GM21367 (cell line): ENCODE data around the gene PGAM2.

Experiments
- ATAC-seq: cut with Tn5 transposase; IDR thresholded peaks from one replicate; pipeline ENCODE4 v1.9.1; 2021; ENCODE audit not compliant: unreplicated experiment

Gene PGAM2

DNA sequence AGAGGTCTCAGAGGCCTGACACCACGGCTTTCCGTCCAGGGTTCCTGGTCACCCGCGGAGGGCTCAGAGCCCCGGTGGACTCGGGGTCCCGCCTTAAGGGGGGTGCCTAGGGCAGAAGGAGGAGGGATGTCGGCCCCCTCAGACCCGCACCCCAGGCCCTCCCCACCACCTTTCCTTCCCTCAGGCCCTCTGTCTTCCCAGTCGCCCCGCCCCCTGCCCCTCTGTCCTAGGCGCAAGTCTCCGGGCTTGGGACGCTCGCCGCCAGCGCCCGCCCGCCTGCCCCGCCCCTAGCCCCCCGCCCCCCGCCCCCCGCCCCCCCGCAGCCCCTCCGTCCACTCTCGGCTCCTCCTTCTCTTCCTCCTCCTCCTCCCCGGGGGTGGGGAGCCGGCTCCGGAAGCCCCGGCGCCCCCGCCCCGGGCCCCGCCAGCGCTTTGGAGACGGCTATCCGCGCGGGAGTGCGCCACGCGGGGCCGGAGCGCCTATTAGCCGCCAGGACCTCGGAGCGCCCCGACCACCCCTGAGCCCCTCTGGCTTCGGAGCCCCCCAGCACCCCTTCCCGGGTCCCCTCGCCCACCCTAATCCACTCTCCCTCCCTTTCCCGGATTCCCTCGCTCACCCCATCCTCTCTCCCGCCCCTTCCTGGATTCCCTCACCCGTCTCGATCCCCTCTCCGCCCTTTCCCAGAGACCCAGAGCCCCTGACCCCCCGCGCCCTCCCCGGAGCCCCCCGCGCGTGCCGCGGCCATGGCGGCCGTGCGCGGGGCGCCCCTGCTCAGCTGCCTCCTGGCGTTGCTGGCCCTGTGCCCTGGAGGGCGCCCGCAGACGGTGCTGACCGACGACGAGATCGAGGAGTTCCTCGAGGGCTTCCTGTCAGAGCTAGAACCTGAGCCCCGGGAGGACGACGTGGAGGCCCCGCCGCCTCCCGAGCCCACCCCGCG lies 38.8 kb upstream of the PGAM2 start, which contains the start of gene AEBP1:
Gene AEBP1, plus strand, starts transcription at position 423 of the 937 bp plus-strand sequence. Its CDS starts 321 bp downstream, at position 744.
- ATAC-seq: no peak

DNA sequence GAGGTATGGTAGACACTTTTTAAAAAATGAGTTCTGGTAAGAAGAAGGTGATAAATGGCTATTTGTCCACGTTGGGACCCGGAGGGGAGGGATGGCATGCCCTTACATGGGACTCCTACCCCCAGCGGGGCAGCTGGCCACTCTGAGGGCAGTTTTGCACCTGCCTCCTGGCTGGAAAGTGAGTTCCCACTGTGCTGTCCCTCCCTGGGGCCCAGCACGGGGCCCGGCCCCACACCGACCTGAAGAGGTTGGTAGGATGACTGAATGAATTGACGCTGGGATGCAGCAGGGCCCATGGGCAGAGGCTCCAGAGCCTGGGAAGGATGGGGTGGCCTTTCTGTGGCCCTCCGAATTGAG lies 38.2 kb upstream of the PGAM2 start:
- no peak for ATAC-seq

DNA sequence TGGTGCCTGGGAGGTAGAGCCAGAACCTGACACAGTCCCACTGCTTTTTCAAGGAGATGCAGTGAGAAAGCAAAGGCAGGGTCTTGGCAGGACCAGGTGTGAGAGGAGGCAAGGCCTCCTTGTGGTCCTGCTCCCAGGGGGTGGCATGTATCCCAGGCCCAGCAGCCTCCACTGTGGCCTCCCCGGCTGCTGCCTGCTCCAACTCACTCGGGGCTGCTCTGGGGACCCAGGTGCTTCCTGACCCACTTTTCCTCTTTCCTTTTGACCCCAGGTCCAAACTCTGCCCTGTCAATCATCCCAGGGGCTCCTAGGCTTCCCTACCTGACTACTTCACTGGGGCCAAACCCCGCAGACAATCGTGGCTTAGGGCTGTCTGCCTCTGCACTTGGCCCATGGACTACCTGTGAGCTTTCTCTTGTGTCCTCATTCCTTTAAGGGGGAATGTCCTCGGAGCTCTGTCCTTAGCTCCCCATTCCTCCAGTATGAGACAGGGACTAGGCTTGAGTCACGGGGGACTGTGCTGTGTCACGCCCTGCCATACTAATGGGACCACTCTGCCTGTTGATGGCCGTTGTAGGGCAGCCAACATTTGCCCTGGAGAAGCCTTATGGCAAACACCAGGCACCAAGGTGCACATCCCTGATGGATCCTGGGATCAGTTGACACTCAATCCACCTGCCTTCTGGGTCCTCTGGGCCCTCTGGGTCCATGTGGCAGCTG lies 37.6 kb upstream of the PGAM2 start:
- ATAC-seq: no peak

DNA sequence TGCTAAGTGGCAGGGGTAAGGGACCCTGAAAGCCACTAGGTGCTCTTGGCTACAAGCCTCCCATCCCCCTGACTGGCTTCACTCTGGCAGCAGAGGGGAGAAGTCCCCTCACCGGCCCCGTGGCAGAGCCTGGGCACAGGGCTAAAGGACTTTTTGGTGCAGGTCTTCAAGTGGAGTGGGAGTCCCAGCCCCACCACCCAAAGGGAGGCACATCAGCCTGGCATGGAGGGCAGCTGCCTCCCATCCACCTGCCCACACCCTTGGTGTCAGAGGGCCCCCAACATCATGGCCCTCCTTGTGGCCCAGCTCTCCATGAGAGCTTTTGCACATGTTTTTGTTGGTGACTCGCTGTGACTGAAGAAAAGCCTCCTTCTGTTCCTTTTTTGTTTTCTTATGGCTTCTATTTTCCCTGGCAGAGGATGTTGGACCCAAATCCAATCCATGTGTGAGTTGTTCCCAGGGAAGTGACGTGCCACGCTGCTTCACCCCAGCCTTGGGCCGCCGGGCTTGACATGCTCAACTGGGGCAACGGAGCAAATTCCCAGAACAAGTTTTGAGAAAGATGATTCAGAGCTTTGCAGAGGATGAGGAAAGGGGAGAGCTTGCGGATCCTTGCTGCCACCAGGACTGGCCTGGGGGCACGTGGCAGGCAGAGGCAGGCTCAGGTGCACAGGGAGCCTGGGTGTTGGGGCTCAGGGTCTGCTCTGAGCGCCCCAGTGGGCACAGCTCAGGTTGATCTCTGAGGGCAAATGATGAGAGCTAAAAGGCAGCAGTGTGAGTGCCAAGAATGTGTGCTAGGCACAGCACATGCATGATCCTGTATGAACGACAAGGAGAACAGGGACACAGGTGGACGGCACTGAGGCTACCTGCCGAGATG lies 36.8 kb upstream of the PGAM2 start:
- ATAC-seq: no peak

DNA sequence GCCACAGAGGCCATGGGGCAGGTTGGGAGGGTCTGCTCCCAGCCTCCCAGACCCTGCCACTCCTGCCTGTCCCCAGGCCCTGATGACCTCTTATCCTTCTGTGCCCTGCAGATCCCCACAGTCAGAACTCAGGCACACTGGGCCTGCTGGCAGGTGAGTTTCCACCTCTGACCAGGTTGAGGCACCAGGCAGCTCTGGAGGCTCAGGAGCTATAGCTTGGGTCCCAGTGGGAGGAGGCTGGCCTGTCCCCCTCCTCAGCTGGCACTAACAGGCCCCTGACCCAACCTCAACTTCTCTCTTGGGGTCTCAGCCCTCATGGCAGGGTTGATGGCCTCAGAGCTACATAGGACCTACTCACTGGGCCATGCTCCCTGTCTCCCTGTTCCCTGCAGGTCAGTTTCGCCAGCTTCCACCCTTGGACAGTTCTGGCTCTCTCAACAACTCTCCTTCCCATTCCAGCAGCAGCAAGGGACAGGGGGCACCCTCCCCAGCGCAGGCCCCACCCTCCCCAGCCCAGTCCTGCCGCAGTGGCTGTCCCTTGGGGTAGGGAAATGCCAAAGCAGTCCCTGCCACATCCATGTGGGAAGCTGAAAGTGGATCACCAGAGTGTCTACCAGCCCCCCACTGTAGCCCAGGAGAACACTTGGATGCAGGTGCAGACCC lies 36.1 kb upstream of the PGAM2 start:
- no peak for ATAC-seq

DNA sequence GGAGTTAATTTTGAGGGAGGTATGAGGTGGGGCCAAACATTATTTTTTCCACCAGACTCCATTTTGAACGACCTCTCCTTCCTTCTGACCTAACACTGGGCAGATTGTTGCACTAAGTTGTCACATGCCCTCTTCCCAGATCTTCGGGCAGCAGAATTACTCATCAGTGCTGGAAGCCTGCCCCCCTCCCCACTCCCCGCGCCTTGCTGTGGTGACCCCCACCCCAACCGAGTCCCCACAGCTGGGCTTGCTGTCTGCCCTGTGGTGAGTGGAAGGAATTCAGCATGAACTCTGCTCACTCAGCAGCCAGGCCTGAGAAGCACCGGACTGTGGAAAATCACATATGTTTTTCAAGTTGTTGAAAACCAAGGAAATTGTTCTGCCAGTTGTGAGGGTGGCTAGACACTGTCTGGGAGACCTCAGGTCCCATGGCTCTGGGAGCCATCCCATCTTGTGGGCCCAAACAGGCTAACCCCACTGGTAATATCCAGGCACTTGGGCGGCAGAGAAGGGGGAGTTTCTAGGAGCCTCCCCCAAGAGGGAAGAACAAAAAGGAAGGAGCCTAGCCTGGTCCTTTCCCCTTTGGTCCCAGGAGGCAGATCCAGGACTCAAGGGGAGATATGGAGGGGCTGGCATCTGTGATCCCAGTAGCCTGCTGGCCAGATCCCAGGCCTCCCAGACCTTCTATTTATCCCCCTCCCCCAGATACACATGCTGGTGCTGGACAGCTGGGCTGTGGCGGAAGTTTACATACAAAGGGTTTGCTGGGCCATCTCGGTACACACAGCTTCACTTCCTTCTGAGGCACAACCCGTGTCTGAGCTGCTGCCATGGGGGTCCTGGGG lies 35.3 kb upstream of the PGAM2 start:
- no peak for ATAC-seq

DNA sequence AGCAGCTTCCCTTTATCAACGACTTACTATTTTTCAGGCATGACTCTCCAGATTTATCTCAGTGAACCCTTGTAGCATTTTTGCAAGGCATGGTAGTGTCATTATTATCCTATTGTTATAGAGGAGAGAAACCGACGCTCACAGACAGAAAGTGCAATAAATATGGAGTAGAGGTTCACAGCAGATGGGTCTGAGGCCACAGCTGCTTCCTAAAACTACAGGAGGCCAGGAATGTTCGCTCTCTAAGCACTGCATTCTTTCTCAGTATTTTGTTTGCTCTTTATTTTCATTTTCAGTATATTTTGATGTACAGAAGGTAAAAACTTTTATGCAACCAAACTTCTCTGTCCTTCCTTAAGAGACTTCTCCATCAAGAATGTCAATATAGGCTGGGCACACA lies 34.3 kb upstream of the PGAM2 start:
- ATAC-seq: no peak

DNA sequence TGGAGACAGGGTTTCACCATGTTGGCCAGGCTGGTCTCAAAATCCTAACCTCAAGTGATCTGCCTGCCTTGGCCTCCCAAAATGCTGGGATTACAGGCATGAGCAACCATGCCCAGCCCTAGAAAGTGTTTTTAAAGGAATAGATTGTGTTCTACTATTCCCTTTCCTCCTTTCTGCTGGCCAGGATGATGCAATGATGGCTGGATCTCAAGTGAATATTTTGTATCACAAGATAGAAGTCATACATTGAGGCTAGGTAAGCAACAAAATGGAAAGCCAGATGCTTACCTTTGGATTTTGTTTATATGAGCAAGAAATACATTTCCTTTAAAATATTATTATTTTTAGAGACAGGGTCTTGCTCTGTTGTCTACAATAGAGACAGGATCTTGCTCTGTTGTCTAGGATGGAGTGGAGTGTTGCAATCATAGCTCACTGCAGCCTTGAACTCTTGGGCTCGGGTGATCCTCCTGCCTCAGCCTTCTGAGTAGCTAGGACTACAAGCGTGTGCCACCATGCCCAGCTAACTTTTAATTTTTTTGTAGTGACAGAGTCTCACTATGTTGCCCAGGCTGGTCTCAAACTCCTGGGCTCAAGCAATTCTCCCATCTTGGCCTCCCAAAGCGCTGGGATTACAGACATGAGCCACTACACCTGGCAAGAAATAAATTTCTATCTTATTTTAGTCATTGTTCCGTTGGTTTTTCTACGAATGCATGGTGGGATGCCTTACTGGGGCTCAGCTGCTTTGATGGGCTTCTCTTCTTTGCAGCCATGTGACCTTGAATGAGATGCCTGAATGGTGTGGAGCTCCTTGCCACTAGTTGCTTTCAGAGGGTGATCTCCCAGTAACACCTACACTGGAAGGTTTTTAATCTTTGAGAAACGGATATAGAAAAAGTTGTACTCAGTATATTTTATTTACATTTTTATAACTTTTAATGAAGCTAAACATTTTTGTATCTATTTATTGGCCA lies 33.0 kb upstream of the PGAM2 start:
- ATAC-seq: no peak

DNA sequence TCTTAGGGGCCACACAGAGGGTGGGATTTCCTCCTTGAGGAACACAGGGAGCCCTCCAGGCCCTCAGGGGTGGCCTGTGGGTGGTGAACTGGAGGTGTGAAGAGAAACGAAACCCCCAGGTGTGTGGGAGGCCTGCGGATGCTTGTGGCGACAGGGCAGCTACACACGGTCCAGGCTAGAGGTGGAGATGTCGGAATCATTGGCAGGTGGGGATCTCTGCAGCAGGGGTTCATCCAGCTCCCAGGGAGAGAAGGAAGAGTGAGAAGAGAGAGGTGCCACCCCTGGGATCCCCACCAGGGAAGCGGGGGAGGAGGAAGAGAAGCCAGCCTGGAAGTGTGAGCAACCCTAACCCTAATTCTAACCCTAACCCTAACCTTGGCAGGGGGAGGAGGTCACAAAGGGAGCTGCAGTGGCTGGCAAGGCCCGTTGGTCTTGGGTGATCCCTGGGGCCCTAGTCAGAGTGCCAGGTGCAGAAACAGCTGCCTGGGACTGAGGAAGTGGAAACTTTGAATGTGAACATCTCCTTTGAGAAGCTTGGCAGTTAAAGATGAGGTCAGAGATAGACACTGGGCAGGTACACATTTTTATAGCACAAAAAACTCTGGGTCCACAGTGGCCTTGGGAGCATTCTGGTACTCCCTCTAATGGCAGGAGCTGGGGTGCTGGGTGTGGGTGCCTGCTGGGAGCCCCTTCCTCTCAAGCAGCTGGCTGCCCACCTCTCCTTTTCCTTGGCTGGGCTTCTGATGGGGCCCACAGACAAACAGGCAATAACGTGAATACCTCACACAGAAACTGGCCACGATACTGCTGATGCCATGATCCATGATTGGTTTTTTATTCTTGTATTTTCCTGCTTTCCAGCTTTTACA lies 31.9 kb upstream of the PGAM2 start:
- ATAC-seq: peak; percentile 56

DNA sequence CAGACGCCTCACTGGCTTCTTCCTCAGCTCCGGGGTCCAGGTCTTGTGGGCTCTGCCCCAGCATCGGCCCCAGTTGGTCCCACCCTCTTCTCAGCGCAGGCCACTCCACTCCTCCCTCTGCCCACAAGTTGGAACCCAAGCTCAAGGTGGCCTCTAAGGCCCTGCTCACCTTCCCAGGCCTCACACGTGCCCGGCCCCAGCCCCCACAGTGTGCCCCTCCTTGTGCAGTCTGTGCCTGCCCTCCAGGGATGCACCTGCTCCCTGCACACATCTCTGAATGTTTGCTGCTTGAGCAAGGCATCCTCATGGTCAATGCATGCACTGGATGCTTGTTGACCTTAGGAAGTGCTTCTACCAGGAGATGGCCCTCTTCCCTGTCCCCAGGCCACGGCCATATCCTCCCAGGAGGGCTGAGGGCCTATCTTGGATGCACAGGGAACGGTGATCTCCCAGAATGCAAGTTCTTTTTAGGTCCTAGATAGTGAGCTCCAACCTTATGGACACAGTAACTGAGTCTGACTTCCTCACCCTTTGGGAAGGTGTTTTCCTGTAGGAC lies 31.0 kb upstream of the PGAM2 start:
- no peak for ATAC-seq

DNA sequence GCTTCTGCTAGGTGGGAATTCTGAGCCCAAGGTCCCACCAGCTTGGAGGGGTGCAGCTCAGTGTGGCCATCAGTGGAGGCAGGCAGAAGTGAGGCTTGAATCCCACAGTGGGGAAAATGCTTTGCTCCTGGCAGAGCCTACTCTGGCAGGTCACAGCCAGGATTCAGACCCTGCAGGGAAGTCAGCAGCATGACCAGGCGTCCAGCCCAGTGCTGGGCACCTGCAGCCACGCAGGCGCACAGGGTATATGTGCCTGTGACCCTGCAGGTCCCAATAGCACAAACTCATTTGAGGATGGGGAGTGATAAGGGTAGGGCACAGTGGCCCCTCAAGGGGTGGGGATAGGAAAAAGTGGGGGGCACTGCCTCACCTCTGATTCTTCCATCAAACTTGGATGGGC lies 30.4 kb upstream of the PGAM2 start:
- no peak for ATAC-seq

DNA sequence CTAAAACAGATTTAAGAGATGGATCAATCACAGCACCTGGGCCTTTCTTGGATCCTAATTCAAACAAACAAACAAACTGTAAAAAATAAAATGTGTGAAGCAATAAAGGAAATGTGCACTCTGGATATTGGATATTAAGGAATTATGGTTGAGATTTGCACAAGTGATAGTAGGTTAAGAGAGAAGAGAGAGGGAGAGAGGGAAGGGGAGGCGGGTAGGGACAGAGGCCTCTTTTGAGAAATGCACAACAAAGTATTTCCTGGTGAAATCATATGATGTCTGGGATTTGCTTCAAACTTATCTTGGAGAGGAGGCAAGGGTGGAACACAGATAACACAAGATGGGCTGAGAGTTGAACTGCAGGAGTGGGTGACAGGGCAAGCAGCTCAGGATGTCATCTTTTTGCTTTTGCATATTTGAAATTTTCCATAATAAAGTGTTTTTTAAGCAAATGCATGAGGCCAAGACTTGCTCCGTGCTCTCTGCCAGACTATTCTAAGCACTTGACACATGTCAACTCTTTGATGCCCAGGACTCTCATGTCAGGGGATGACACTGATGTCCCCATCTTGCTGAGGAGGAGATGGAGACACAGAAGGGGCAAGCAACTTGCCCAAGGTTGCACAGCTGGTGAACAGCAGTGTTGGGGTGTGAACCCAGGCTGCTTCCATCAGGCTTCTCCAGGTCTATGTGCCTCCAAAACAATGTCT lies 29.7 kb upstream of the PGAM2 start:
- ATAC-seq: no peak

DNA sequence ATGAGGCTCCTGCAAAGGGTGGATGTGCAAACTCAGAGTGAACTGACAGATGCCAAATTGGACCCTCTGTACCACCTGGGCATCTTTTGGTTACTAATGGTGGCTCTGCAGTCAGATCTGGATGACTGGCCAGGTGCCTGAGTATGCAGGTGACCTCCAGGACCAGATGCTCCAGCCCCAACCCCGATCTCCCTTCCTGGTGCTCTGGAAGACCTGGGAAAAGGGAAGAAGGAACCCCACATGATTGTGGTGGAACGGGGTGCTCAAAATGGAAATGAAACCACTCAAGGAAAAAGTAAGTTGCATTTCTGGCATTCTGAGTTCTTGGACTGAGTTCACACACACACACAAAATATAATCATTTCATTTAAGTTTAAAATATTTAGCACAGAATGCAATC lies 29.0 kb upstream of the PGAM2 start:
- no peak for ATAC-seq

DNA sequence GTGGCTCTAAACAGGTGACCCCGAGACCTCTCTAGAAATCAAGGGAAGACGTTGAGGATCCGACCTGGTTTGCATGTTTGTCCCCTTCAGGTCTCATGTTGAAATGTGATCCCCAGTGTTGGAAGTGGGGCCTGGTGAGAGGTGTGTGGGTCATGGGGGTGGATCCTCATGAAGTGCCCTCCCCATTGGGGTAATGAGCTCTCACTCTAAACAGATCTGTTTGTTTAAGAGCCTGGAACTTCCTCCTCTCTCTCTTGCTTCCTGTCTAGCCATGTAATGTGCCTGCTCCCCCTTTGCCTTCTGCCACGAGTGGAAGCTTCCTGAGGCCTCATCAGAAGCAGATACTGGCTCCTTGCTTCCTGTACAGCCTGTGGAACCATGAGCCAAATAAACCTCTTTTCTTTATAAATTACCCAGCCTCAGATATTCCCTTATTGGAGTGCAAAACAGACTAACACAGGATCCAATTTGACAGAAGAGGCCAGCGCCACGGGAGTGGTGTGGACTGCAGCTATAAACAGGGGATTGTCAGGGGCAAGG lies 27.8 kb upstream of the PGAM2 start:
- ATAC-seq: no peak

DNA sequence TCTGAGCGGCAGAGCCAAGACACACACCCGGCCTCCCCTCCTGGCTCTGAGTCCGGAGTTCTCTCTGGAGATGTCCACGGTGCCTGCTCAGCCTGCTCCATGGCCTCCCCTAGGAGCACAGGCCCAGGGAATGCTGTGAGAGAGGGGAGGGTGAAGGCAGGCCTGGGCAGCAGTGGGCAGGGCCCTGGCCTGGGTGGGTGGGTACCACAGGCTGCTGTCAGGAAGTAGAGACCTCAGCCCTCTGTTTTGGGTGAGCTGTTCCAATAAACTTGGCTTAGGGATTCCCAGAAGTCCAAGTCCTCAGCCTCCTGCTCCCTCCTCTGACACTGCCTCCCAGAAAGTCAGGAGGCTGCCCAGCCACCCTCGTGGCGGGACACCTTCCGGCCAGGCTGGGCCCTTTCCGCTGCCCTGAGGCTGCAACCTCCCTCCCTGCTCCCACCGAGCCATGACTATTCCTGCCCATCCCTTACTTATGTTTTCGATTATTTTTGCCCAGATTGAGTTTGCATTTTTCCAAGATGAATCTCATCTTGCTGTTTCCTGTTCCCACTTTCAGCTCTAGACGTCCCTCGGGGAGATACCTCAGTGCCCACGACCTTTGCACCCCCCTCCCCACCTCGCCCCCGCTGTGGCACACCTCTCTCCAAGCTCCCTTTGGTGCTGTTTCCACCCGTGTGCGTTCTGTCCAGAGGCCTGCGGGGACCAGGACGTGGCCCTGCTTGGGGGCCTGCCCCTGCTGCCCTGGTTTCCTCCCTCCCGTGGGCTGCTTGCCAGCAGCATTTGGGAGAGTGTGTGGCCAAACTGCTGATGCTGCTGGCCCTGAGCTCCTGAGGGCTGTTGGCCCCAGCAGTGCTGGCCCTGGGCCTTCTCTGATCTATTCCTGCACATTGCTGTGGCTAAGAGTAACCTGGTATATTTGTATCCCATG lies 22.8 kb upstream of the PGAM2 start:
- no peak for ATAC-seq
